HG03066 (cell line): ENCODE measurements around the gene FLNB.
"Not testable (repeated sequence)": the region's sequence is repeated elsewhere in the genome, so short reads cannot be mapped to it uniquely, and the experiment has no call there.

Source experiments
- ATAC-seq: cut with Tn5 transposase; IDR thresholded peaks from one replicate; pipeline ENCODE4 v1.9.1; 2021; ENCODE audit warnings: low read depth; ENCODE audit not compliant: unreplicated experiment

Gene FLNB

GRCh38 chr3:58192069-58192468, 183.8 kb downstream of the FLNB start:
- no peak for ATAC-seq

GRCh38 chr3:58193682-58194407, 185.6 kb downstream of the FLNB start:
- no peak for ATAC-seq

- ATAC-seq, result no peak
These were observed 189.4 kb downstream of the FLNB start for GRCh38 chr3:58197588-58197987.

- ATAC-seq, result no peak
These were observed 190.1 kb downstream of the FLNB start for GRCh38 chr3:58198362-58198761.

- no peak for ATAC-seq
These were observed 190.6 kb downstream of the FLNB start for GRCh38 chr3:58198804-58199203.

GRCh38 chr3:58200121-58200709, 192.0 kb downstream of the FLNB start:
- no peak for ATAC-seq

GRCh38 chr3:58200846-58201355, 192.7 kb downstream of the FLNB start:
- no peak for ATAC-seq

- not testable (repeated sequence) for ATAC-seq
These were observed 193.2 kb downstream of the FLNB start for GRCh38 chr3:58201451-58201850.

- peak; percentile 82 for ATAC-seq
These were observed 194.7 kb downstream of the FLNB start for GRCh38 chr3:58202917-58203360.

GRCh38 chr3:58203541-58203940, 195.3 kb downstream of the FLNB start:
- ATAC-seq, result no peak

- no peak for ATAC-seq
These were observed 196.5 kb downstream of the FLNB start for GRCh38 chr3:58204720-58205119.

- no peak for ATAC-seq
These were observed 197.8 kb downstream of the FLNB start for GRCh38 chr3:58205981-58206380.

- ATAC-seq, result no peak
These were observed 198.3 kb downstream of the FLNB start for GRCh38 chr3:58206406-58207011.

GRCh38 chr3:58207954-58208353, 199.7 kb downstream of the FLNB start:
- ATAC-seq, result no peak

GRCh38 chr3:58209933-58210332, 201.7 kb downstream of the FLNB start:
- no peak for ATAC-seq

GRCh38 chr3:58210761-58211460, 202.7 kb downstream of the FLNB start, which contains the start of gene DNASE1L3:
Gene DNASE1L3 (minus strand): TSS chr3:58210972. CDS start chr3:58210906, 66 bp downstream.
- ATAC-seq, result no peak

GRCh38 chr3:58214484-58215316, 206.5 kb downstream of the FLNB start:
- ATAC-seq, result peak; percentile 71

GRCh38 chr3:58215317-58216025, 207.2 kb downstream of the FLNB start:
- peak; percentile 2 for ATAC-seq

GRCh38 chr3:58216496-58217195, 208.4 kb downstream of the FLNB start:
- ATAC-seq, result no peak
